Neuronal stem cell (in vitro differentiated cells): Measurements from ENCODE around the gene CDK4.

ENCODE experiments used
- DNase-seq: peaks from one replicate; pipeline ENCODE4 v3.0.0-alpha.2; 2013; ENCODE audit warnings: low spot score
- H2AFZ ChIP-seq: one replicate; pipeline ENCODE4 v1.6.1; 2013; ENCODE audit warnings: mild to moderate bottlenecking, low read length, inconsistent platforms
- H2AK5ac ChIP-seq: 2 replicates; pipeline ENCODE4 v1.6.1; 2013; ENCODE audit warnings: low read depth, mild to moderate bottlenecking, inconsistent platforms, low read length, moderate library complexity, mixed read lengths
- H2BK120ac ChIP-seq: 2 replicates; pipeline ENCODE4 v1.6.1; 2013; ENCODE audit warnings: low read depth, mild to moderate bottlenecking, inconsistent platforms, low read length, moderate library complexity, mixed read lengths
- H2BK12ac ChIP-seq: one replicate; pipeline ENCODE4 v1.6.1; 2013; ENCODE audit warnings: low read length, inconsistent platforms
- H2BK15ac ChIP-seq: 2 replicates; pipeline ENCODE4 v1.6.1; 2013; ENCODE audit warnings: mild to moderate bottlenecking, low read length, inconsistent platforms, mixed read lengths
- H2BK5ac ChIP-seq: one replicate; pipeline ENCODE4 v1.6.1; 2013; ENCODE audit warnings: inconsistent platforms, mild to moderate bottlenecking, low read length, moderate library complexity
- H3K14ac ChIP-seq: one replicate; pipeline ENCODE4 v1.6.1; 2013; ENCODE audit warnings: low read length, inconsistent platforms
- H3K18ac ChIP-seq: 2 replicates; pipeline ENCODE4 v1.6.1; 2013; ENCODE audit warnings: low read length, inconsistent platforms
- H3K23ac ChIP-seq: 2 replicates; pipeline ENCODE4 v1.6.1; 2013; ENCODE audit warnings: low read depth, mild to moderate bottlenecking, mixed read lengths, low read length, inconsistent platforms; ENCODE audit not compliant: poor library complexity
- H3K27ac ChIP-seq: replicated peaks from 3 replicates; pipeline ENCODE4 v1.5.1; 2013; ENCODE audit warnings: low read length, inconsistent platforms
- H3K27me3 ChIP-seq, 3 experiments: 2 replicates each; pipeline ENCODE4 v1.6.1; 2013; ENCODE audit warnings: low read length in 3 of 3, mild to moderate bottlenecking in 2 of 3, inconsistent platforms in 1 of 3, low read depth in 1 of 3, mixed read lengths in 1 of 3, moderate library complexity in 1 of 3; ENCODE audit not compliant: control insufficient read depth in 3 of 3, insufficient read depth in 3 of 3
- H3K36me3 ChIP-seq, 2 donors: replicated peaks in 1 of 2; 2 replicates each; pipeline ENCODE4 v1.6.1; 2013; ENCODE audit warnings: low read length in 2 of 2; ENCODE audit not compliant: control insufficient read depth in 2 of 2, insufficient read depth in 2 of 2
- H3K4ac ChIP-seq: 2 replicates; pipeline ENCODE4 v1.6.1; 2013; ENCODE audit warnings: inconsistent platforms, mild to moderate bottlenecking, low read length, moderate library complexity
- H3K4me1 ChIP-seq, 2 donors: 1 replicate in 1 of 2; 2 replicates in 1 of 2; pipeline ENCODE4 v1.6.1; 2013; ENCODE audit warnings: low read length in 2 of 2, low read depth in 1 of 2; ENCODE audit not compliant: control insufficient read depth in 2 of 2, insufficient read depth in 1 of 2
- H3K4me2 ChIP-seq: one replicate; pipeline ENCODE4 v1.6.1; 2013; ENCODE audit warnings: mild to moderate bottlenecking, low read length, inconsistent platforms; ENCODE audit not compliant: insufficient read depth, poor library complexity, severe bottlenecking
- H3K4me3 ChIP-seq, 2 donors: 2 replicates each; pipeline ENCODE4 v1.5.1; 2013; ENCODE audit warnings: low read length in 2 of 2, mild to moderate bottlenecking in 2 of 2, inconsistent platforms in 1 of 2, moderate library complexity in 1 of 2
- H3K79me1 ChIP-seq: one replicate; pipeline ENCODE4 v1.6.1; 2013; ENCODE audit warnings: low read depth, mild to moderate bottlenecking, inconsistent platforms, low read length, moderate library complexity
- H3K9ac ChIP-seq: one replicate; pipeline ENCODE4 v1.6.1; 2013; ENCODE audit warnings: mild to moderate bottlenecking, low read depth, low read length, inconsistent platforms; ENCODE audit not compliant: poor library complexity
- H3K9me3 ChIP-seq, 2 donors: replicated peaks in 1 of 2; 2 replicates each; pipeline versions ENCODE3 to v1.6.1; 2013; ENCODE audit warnings: low read length in 2 of 2, mild to moderate bottlenecking in 2 of 2, inconsistent platforms in 1 of 2, low read depth in 1 of 2, mixed read lengths in 1 of 2, moderate library complexity in 1 of 2; ENCODE audit not compliant: control insufficient read depth in 2 of 2, insufficient read depth in 1 of 2
- H4K8ac ChIP-seq: one replicate; pipeline ENCODE4 v1.6.1; 2013; ENCODE audit warnings: low read depth, mild to moderate bottlenecking, inconsistent platforms, low read length, moderate library complexity
- H4K91ac ChIP-seq: one replicate; pipeline ENCODE4 v1.6.1; 2013; ENCODE audit warnings: low read length, low read depth, mild to moderate bottlenecking, inconsistent platforms; ENCODE audit not compliant: poor library complexity
- WGBS, 2 donors: extraction: QIAGEN DNeasy Blood & Tissue Kit; methylation state at CpG; one replicate each; pipeline ENCODE4 v1.1.7; 2013; ENCODE audit warnings: missing lambda C conversion rate in 2 of 2, mixed read lengths in 1 of 2; ENCODE audit not compliant: insufficient read length in 2 of 2, insufficient replicate concordance in 1 of 2; ENCODE audit errors: extremely low coverage in 2 of 2; 5-methylcytosine and 5-hydroxymethylcytosine counted together

Gene CDK4

GRCh38 chr12:57713209-57713608 lies 38.9 kb downstream of the CDK4 start:
- peaks cover 0 to 7% of the 10 kb centered on the region in 2 donors for H3K9me3 ChIP-seq
- no CpG with 5 or more reads among the region's 5 CpGs for WGBS, 2 donors
- H3K4ac ChIP-seq = no peak overlapping the region
- H2BK120ac ChIP-seq = no peak overlapping the region
- H3K23ac ChIP-seq = no peak overlapping the region
- H4K91ac ChIP-seq = no peak overlapping the region
- H3K79me1 ChIP-seq = no peaks in the 10 kb centered on the region
- no peak overlapping the region for H2BK12ac ChIP-seq
- H3K27ac ChIP-seq = no peak overlapping the region
- peaks cover 12 to 53% of the 10 kb centered on the region in 2 donors for H3K36me3 ChIP-seq
- H2AK5ac ChIP-seq = no peak overlapping the region
- H3K18ac ChIP-seq = no peak overlapping the region
- H3K4me2 ChIP-seq = no peak overlapping the region
- H2AFZ ChIP-seq = no peak overlapping the region
- H2BK5ac ChIP-seq = no peak overlapping the region
- H3K27me3 ChIP-seq = no peaks in the 10 kb centered on the region
- no peak overlapping the region for H3K9ac ChIP-seq
- H3K14ac ChIP-seq = no peak overlapping the region
- H4K8ac ChIP-seq = no peak overlapping the region
- DNase-seq = no peak
- no peak overlapping the region for H3K4me3 ChIP-seq
- H3K4me1 ChIP-seq = peaks cover 0 to 3% of the 10 kb centered on the region in 2 donors
- H2BK15ac ChIP-seq = no peak overlapping the region

- no peaks in the 10 kb centered on the region for H3K79me1 ChIP-seq
- no peak overlapping the region for H3K23ac ChIP-seq
- no peak overlapping the region for H4K91ac ChIP-seq
- no CpG with 5 or more reads among the region's 3 CpGs for WGBS, 2 donors
- H3K27ac ChIP-seq = no peak overlapping the region
- H3K4me2 ChIP-seq = no peak overlapping the region
- DNase-seq = no peak
- no peak overlapping the region for H2AK5ac ChIP-seq
- no peak overlapping the region for H3K4ac ChIP-seq
- H3K9ac ChIP-seq = no peak overlapping the region
- no peak overlapping the region for H2BK12ac ChIP-seq
- no peak overlapping the region for H3K18ac ChIP-seq
- H3K4me1 ChIP-seq = peaks cover 0 to 3% of the 10 kb centered on the region in 2 donors
- H2BK120ac ChIP-seq = no peak overlapping the region
- H4K8ac ChIP-seq = no peak overlapping the region
- H3K4me3 ChIP-seq = no peak overlapping the region
- no peak overlapping the region for H2AFZ ChIP-seq
- no peak overlapping the region for H2BK15ac ChIP-seq
- H2BK5ac ChIP-seq = no peak overlapping the region
- H3K27me3 ChIP-seq = no peaks in the 10 kb centered on the region
- no peak overlapping the region for H3K14ac ChIP-seq
- peaks cover 6 to 52% of the 10 kb centered on the region in 2 donors for H3K36me3 ChIP-seq
- peaks cover 0 to 7% of the 10 kb centered on the region in 2 donors for H3K9me3 ChIP-seq
Measured at GRCh38 chr12:57712701-57713100, 39.4 kb downstream of the CDK4 start.

GRCh38 chr12:57708296-57708695 lies 43.8 kb downstream of the CDK4 start:
- Histone ChIP-seq H3K23ac (no peak overlapping the region), H3K9me3 (peaks cover 0 to 13% of the 10 kb centered on the region in 2 donors), H4K91ac (no peak overlapping the region), H2BK5ac (no peak overlapping the region), H3K27me3 (no peaks in the 10 kb centered on the region), H3K18ac (no peak overlapping the region), H2AFZ (no peak overlapping the region), H3K14ac (no peak overlapping the region), H3K9ac (no peak overlapping the region), H2AK5ac (no peak overlapping the region), H3K4me2 (no peak overlapping the region), H3K4me3 (no peak overlapping the region), H3K79me1 (no peaks in the 10 kb centered on the region), H3K4me1 (peaks cover 0 to 3% of the 10 kb centered on the region in 2 donors), H2BK15ac (no peak overlapping the region), H4K8ac (no peak overlapping the region), H2BK120ac (no peak overlapping the region), H3K27ac (no peak overlapping the region), H2BK12ac (no peak overlapping the region), H3K36me3 (peaks cover 2 to 61% of the 10 kb centered on the region in 2 donors), H3K4ac (no peak overlapping the region)
- DNase-seq = no peak
- WGBS, 2 donors = no CpG with 5 or more reads among the region's 2 CpGs

- H3K27me3 ChIP-seq = no peaks in the 10 kb centered on the region
- no peak for DNase-seq
- no peak overlapping the region for H2BK120ac ChIP-seq
- no peak overlapping the region for H2AFZ ChIP-seq
- peaks cover 2 to 65% of the 10 kb centered on the region in 2 donors for H3K36me3 ChIP-seq
- H3K9me3 ChIP-seq = peaks cover 0 to 13% of the 10 kb centered on the region in 2 donors
- no peak overlapping the region for H3K4ac ChIP-seq
- H3K4me1 ChIP-seq = no peaks in the 10 kb centered on the region
- H4K8ac ChIP-seq = no peak overlapping the region
- H3K79me1 ChIP-seq = no peaks in the 10 kb centered on the region
- H2BK5ac ChIP-seq = no peak overlapping the region
- no peak overlapping the region for H3K27ac ChIP-seq
- H3K4me2 ChIP-seq = no peak overlapping the region
- H2AK5ac ChIP-seq = no peak overlapping the region
- no peak overlapping the region for H3K23ac ChIP-seq
- WGBS, 2 donors = no CpG with 5 or more reads among the region's 3 CpGs
- no peak overlapping the region for H2BK15ac ChIP-seq
- no peak overlapping the region for H2BK12ac ChIP-seq
- H3K4me3 ChIP-seq = no peak overlapping the region
- no peak overlapping the region for H3K14ac ChIP-seq
- no peak overlapping the region for H4K91ac ChIP-seq
- no peak overlapping the region for H3K9ac ChIP-seq
- no peak overlapping the region for H3K18ac ChIP-seq
Measured at GRCh38 chr12:57707250-57707649, 44.9 kb downstream of the CDK4 start.
